ENCODE data around the gene LLGL2.
"Not testable (repeated sequence)": the region's sequence is repeated elsewhere in the genome, so short reads cannot be mapped to it uniquely, and the experiment has no call there.

The LLGL2 gene

GRCh38 chr17:75524970-75525805 lies at the start of gene LLGL2:
TSS of gene LLGL2 (plus strand) at chr17:75525697. CDS start at chr17:75543427, 17,730 bp downstream.
- peak; percentile 88 for DNase-seq
- peak within 1 kb of the TSS; percentile 74 for H3K4me3 Mint-ChIP-seq
- no peak within 1 kb of the TSS for H3K27ac Mint-ChIP-seq
- no peaks in the 10 kb centered on the region for H3K9me3 Mint-ChIP-seq
- H3K27me3 Mint-ChIP-seq: no peaks in the 10 kb centered on the region
- peaks cover 12% of the 10 kb centered on the region for H3K4me1 Mint-ChIP-seq (ENCODE audit: low read depth)
- peaks cover 38% of the 10 kb centered on the region for H3K36me3 Mint-ChIP-seq (ENCODE audit: low read depth)

- no peaks in the 10 kb centered on the region for H3K27me3 Mint-ChIP-seq
- H3K4me1 Mint-ChIP-seq (ENCODE audit: low read depth): no peaks in the 10 kb centered on the region
- peaks cover 43% of the 10 kb centered on the region for H3K36me3 Mint-ChIP-seq (ENCODE audit: low read depth)
- no peaks in the 10 kb centered on the region for H3K9me3 Mint-ChIP-seq
- H3K27ac Mint-ChIP-seq: no peak overlapping the region
- H3K4me3 Mint-ChIP-seq: no peak overlapping the region
- no peak for DNase-seq
Measured at GRCh38 chr17:75475851-75476250, 49.6 kb upstream of the LLGL2 start.

- no peaks in the 10 kb centered on the region for H3K9me3 Mint-ChIP-seq
- H3K27ac Mint-ChIP-seq: peak overlapping the region; percentile 34
- peaks cover 43% of the 10 kb centered on the region for H3K36me3 Mint-ChIP-seq (ENCODE audit: low read depth)
- H3K27me3 Mint-ChIP-seq: no peaks in the 10 kb centered on the region
- DNase-seq: no peak
- no peak overlapping the region for H3K4me3 Mint-ChIP-seq
- no peaks in the 10 kb centered on the region for H3K4me1 Mint-ChIP-seq (ENCODE audit: low read depth)
Measured at GRCh38 chr17:75476271-75476671, 49.2 kb upstream of the LLGL2 start.

- H3K36me3 Mint-ChIP-seq (ENCODE audit: low read depth): peaks cover 40% of the 10 kb centered on the region
- no peaks in the 10 kb centered on the region for H3K9me3 Mint-ChIP-seq
- no peak overlapping the region for H3K4me3 Mint-ChIP-seq
- no peak for DNase-seq
- no peaks in the 10 kb centered on the region for H3K27me3 Mint-ChIP-seq
- no peaks in the 10 kb centered on the region for H3K4me1 Mint-ChIP-seq (ENCODE audit: low read depth)
- H3K27ac Mint-ChIP-seq: peak overlapping the region; percentile 34
Measured at GRCh38 chr17:75476752-75477489, 48.6 kb upstream of the LLGL2 start.

GRCh38 chr17:75477490-75477862 lies 48.0 kb upstream of the LLGL2 start:
- peaks cover 34% of the 10 kb centered on the region for H3K36me3 Mint-ChIP-seq (ENCODE audit: low read depth)
- H3K27me3 Mint-ChIP-seq; DNase-seq; H3K4me1 Mint-ChIP-seq (ENCODE audit: low read depth); H3K9me3 Mint-ChIP-seq; H3K4me3 Mint-ChIP-seq; H3K27ac Mint-ChIP-seq: not testable (repeated sequence)

GRCh38 chr17:75478508-75478907 lies 47.0 kb upstream of the LLGL2 start:
- no peak for DNase-seq
- Mint-ChIP-seq H3K4me1 (ENCODE audit: low read depth) (no peaks in the 10 kb centered on the region), H3K9me3 (no peaks in the 10 kb centered on the region), H3K4me3 (no peak overlapping the region), H3K27ac (no peak overlapping the region), H3K27me3 (no peaks in the 10 kb centered on the region), H3K36me3 (ENCODE audit: low read depth) (peaks cover 24% of the 10 kb centered on the region)

- H3K36me3 Mint-ChIP-seq (ENCODE audit: low read depth): peaks cover 18% of the 10 kb centered on the region
- DNase-seq: no peak
- H3K4me3 Mint-ChIP-seq: no peak overlapping the region
- H3K27ac Mint-ChIP-seq: peak overlapping the region; percentile 14
- H3K27me3 Mint-ChIP-seq: no peaks in the 10 kb centered on the region
- H3K4me1 Mint-ChIP-seq (ENCODE audit: low read depth): no peaks in the 10 kb centered on the region
- H3K9me3 Mint-ChIP-seq: no peaks in the 10 kb centered on the region
Measured at GRCh38 chr17:75480281-75480680, 45.2 kb upstream of the LLGL2 start.

- Mint-ChIP-seq H3K27ac (no peak overlapping the region), H3K4me3 (no peak overlapping the region), H3K36me3 (ENCODE audit: low read depth) (peaks cover 12% of the 10 kb centered on the region), H3K27me3 (no peaks in the 10 kb centered on the region), H3K9me3 (no peaks in the 10 kb centered on the region), H3K4me1 (ENCODE audit: low read depth) (peaks cover 3% of the 10 kb centered on the region)
- no peak for DNase-seq
Measured at GRCh38 chr17:75481194-75482068, 44.1 kb upstream of the LLGL2 start.

- Mint-ChIP-seq H3K27me3 (no peaks in the 10 kb centered on the region), H3K4me3 (no peak overlapping the region), H3K4me1 (ENCODE audit: low read depth) (peaks cover 12% of the 10 kb centered on the region), H3K27ac (no peak overlapping the region), H3K9me3 (no peaks in the 10 kb centered on the region), H3K36me3 (ENCODE audit: low read depth) (peaks cover 10% of the 10 kb centered on the region)
- DNase-seq: no peak
Measured at GRCh38 chr17:75482098-75482942, 43.2 kb upstream of the LLGL2 start.

GRCh38 chr17:75485688-75486087 lies 39.8 kb upstream of the LLGL2 start:
- no peak for DNase-seq
- H3K27me3 Mint-ChIP-seq: no peaks in the 10 kb centered on the region
- H3K27ac Mint-ChIP-seq: no peak overlapping the region
- peaks cover 13% of the 10 kb centered on the region for H3K36me3 Mint-ChIP-seq (ENCODE audit: low read depth)
- peaks cover 25% of the 10 kb centered on the region for H3K4me1 Mint-ChIP-seq (ENCODE audit: low read depth)
- no peak overlapping the region for H3K4me3 Mint-ChIP-seq
- no peaks in the 10 kb centered on the region for H3K9me3 Mint-ChIP-seq

- H3K9me3 Mint-ChIP-seq: no peaks in the 10 kb centered on the region
- H3K36me3 Mint-ChIP-seq (ENCODE audit: low read depth): peaks cover 14% of the 10 kb centered on the region
- H3K27me3 Mint-ChIP-seq: no peaks in the 10 kb centered on the region
- H3K4me3 Mint-ChIP-seq: no peak overlapping the region
- peaks cover 25% of the 10 kb centered on the region for H3K4me1 Mint-ChIP-seq (ENCODE audit: low read depth)
- peak overlapping the region; percentile 39 for H3K27ac Mint-ChIP-seq
- no peak for DNase-seq
Measured at GRCh38 chr17:75486151-75486550, 39.3 kb upstream of the LLGL2 start.

- no peaks in the 10 kb centered on the region for H3K27me3 Mint-ChIP-seq
- no peaks in the 10 kb centered on the region for H3K9me3 Mint-ChIP-seq
- H3K27ac Mint-ChIP-seq: peak overlapping the region; percentile 97
- peaks cover 20% of the 10 kb centered on the region for H3K36me3 Mint-ChIP-seq (ENCODE audit: low read depth)
- peak overlapping the region; percentile 56 for H3K4me3 Mint-ChIP-seq
- DNase-seq: no peak
- peaks cover 25% of the 10 kb centered on the region for H3K4me1 Mint-ChIP-seq (ENCODE audit: low read depth)
Measured at GRCh38 chr17:75486951-75487350, 38.5 kb upstream of the LLGL2 start.

- H3K4me3 Mint-ChIP-seq: peak overlapping the region; percentile 56
- H3K27ac Mint-ChIP-seq: peak overlapping the region; percentile 97
- peaks cover 21% of the 10 kb centered on the region for H3K36me3 Mint-ChIP-seq (ENCODE audit: low read depth)
- H3K4me1 Mint-ChIP-seq (ENCODE audit: low read depth): peaks cover 25% of the 10 kb centered on the region
- DNase-seq: peak; percentile 66
- no peaks in the 10 kb centered on the region for H3K27me3 Mint-ChIP-seq
- no peaks in the 10 kb centered on the region for H3K9me3 Mint-ChIP-seq
Measured at GRCh38 chr17:75487351-75488070, 38.0 kb upstream of the LLGL2 start.
